Measurements from ENCODE around the gene SYCN. TPM values are rescaled to one million over a fixed set of nuclear protein-coding genes. Genes with fewer than 3 reads are reported as not detected.
"Not testable (repeated sequence)": the region's sequence is repeated elsewhere in the genome, so short reads cannot be mapped to it uniquely, and the experiment has no call there.

Gene SYCN
- total and polyA plus RNA-seq, 2 donors (not counting 1 experiment from before 2014, with no cell fraction given), result not detected

GRCh38 chr19:39243741-39244140 is 39.7 kb upstream of the SYCN start:
- H3K9me3 Mint-ChIP-seq (ENCODE audit: insufficient read depth); CTCF ChIA-PET: not testable (repeated sequence)
- WGBS (ENCODE audit: insufficient coverage), result 96% methylated on average over 10 of the region's 13 CpGs

GRCh38 chr19:39240421-39240820 is 36.4 kb upstream of the SYCN start:
- H3K4me1 Mint-ChIP-seq, result peaks cover 14% of the 10 kb centered on the region
- H3K27me3 Mint-ChIP-seq, result peaks cover 4% of the 10 kb centered on the region
- Histone ChIP-seq H3K9ac (ENCODE audit: low read length) (no peak overlapping the region), H3K4me1 (ENCODE audit: control insufficient read depth in 2 of 2, insufficient read depth in 2 of 2, low read length in 2 of 2) (peaks cover 8 to 12% of the 10 kb centered on the region in 2 donors), H4K20me1 (ENCODE audit: control insufficient read depth, insufficient read depth, low read length, poor library complexity, severe bottlenecking) (no peaks in the 10 kb centered on the region), H3K27me3 (replicated peaks in 1 of 4; ENCODE audit: control extremely low read depth in 1 of 4, control insufficient read depth in 3 of 4, insufficient read depth in 4 of 4, low read length in 3 of 4) (no peaks in the 10 kb centered on the region), H3K27ac (ENCODE audit: low read length in 2 of 2) (no peak overlapping the region), H3K36me3 (replicated peaks in 1 of 2; ENCODE audit: control extremely low read depth in 1 of 2, control insufficient read depth in 1 of 2, extremely low read depth in 1 of 2, insufficient read depth in 2 of 2, low read length in 1 of 2) (no peaks in the 10 kb centered on the region), H3K4me2 (replicated peaks; ENCODE audit: low read depth, low read length, poor library complexity, severe bottlenecking) (no peak overlapping the region), H3K9me3 (ENCODE audit: control extremely low read depth in 1 of 3, control insufficient read depth in 2 of 3, insufficient read depth in 1 of 3, low read length in 2 of 3) (no peaks in the 10 kb centered on the region), H3K4me3 (ENCODE audit: control extremely low read depth in 1 of 5, extremely low read depth in 1 of 5, insufficient read depth in 1 of 5, low read depth in 2 of 5, low read length in 4 of 5) (no peak overlapping the region), H2AFZ (ENCODE audit: insufficient read depth, low read depth, low read length, poor library complexity, severe bottlenecking) (no peak overlapping the region), H3K79me2 (ENCODE audit: control insufficient read depth, insufficient read depth, low read length) (no peaks in the 10 kb centered on the region)
- no peak for ATAC-seq (ENCODE audit: low read depth)
- POLR2A ChIA-PET, result no interaction called here
- intact Hi-C loops (cut with micrococcal nuclease), result no loop called here
- no peaks in the 10 kb centered on the region for H3K9me3 Mint-ChIP-seq (ENCODE audit: insufficient read depth)
- TF ChIP-seq EZH2 (IDR thresholded peaks at IDR 0.05; ENCODE audit: borderline replicate concordance, insufficient read depth, low read depth, low read length, poor library complexity, severe bottlenecking), result no peak
- no peak for TF ChIP-seq CTCF (IDR thresholded peaks at IDR 0.05)
- WGBS (ENCODE audit: insufficient coverage), result 94% methylated on average over 7 of the region's 7 CpGs
- H3K4me3 Mint-ChIP-seq, result no peak overlapping the region
- H3K27ac Mint-ChIP-seq, result no peak overlapping the region
- DNase-seq, result no peak
- CTCF ChIA-PET, result no interaction called here

More at GRCh38 chr19:39243741-39244140, 39.7 kb upstream of the SYCN start:
- H3K27me3 Mint-ChIP-seq; H3K36me3 ChIP-seq (replicated peaks in 1 of 2; ENCODE audit: control extremely low read depth in 1 of 2, control insufficient read depth in 1 of 2, extremely low read depth in 1 of 2, insufficient read depth in 2 of 2, low read length in 1 of 2); H3K27ac ChIP-seq (ENCODE audit: low read length in 2 of 2); H3K27ac Mint-ChIP-seq; H3K4me3 ChIP-seq (ENCODE audit: control extremely low read depth in 1 of 5, extremely low read depth in 1 of 5, insufficient read depth in 1 of 5, low read depth in 2 of 5, low read length in 4 of 5); DNase-seq; H2AFZ ChIP-seq (ENCODE audit: insufficient read depth, low read depth, low read length, poor library complexity, severe bottlenecking); ATAC-seq (ENCODE audit: low read depth); H3K9me3 ChIP-seq (ENCODE audit: control extremely low read depth in 1 of 3, control insufficient read depth in 2 of 3, insufficient read depth in 1 of 3, low read length in 2 of 3); H4K20me1 ChIP-seq (ENCODE audit: control insufficient read depth, insufficient read depth, low read length, poor library complexity, severe bottlenecking); POLR2A ChIA-PET; H3K79me2 ChIP-seq (ENCODE audit: control insufficient read depth, insufficient read depth, low read length); H3K4me3 Mint-ChIP-seq; H3K4me1 Mint-ChIP-seq; H3K4me2 ChIP-seq (replicated peaks; ENCODE audit: low read depth, low read length, poor library complexity, severe bottlenecking); H3K9ac ChIP-seq (ENCODE audit: low read length); intact Hi-C loops (cut with micrococcal nuclease): not testable (repeated sequence)
- Histone ChIP-seq H3K4me1 (ENCODE audit: control insufficient read depth in 2 of 2, insufficient read depth in 2 of 2, low read length in 2 of 2) (peaks cover 9 to 12% of the 10 kb centered on the region in 2 donors), H3K27me3 (replicated peaks in 1 of 4; ENCODE audit: control extremely low read depth in 1 of 4, control insufficient read depth in 3 of 4, insufficient read depth in 4 of 4, low read length in 3 of 4) (peaks cover 0 to 12% (median 3%) of the 10 kb centered on the region in 4 experiments)
